ENCODE results near the gene RAB37. TPM values are rescaled to one million over a fixed set of nuclear protein-coding genes. Genes with fewer than 3 reads are reported as not detected.

The RAB37 gene
- total RNA-seq, 1 donor = 0.36 TPM

GRCh38 chr17:74763565-74764387 lies 26.7 kb downstream of the RAB37 start:
- Histone ChIP-seq H2AFZ (ENCODE audit: low read length) (no peak overlapping the region), H3K4me1 (ENCODE audit: insufficient read depth, low read length) (peaks cover 35% of the 10 kb centered on the region), H3K27ac (ENCODE audit: low read depth, low read length) (no peak overlapping the region), H3K36me3 (ENCODE audit: insufficient read depth, low read length) (no peaks in the 10 kb centered on the region), H3K79me2 (ENCODE audit: insufficient read depth, low read length) (peaks cover 10% of the 10 kb centered on the region), H3K4me2 (ENCODE audit: insufficient read depth, low read length) (no peak overlapping the region), H4K20me1 (ENCODE audit: insufficient read depth, low read length) (peaks cover 4% of the 10 kb centered on the region), H3K9me3 (ENCODE audit: low read depth, low read length) (no peaks in the 10 kb centered on the region), H3K27me3 (ENCODE audit: insufficient read depth, low read length) (no peaks in the 10 kb centered on the region), H3K4me3 (ENCODE audit: insufficient read depth, low read length) (no peak overlapping the region)
- TF ChIP-seq CTCF (IDR thresholded peaks at IDR 0.05; ENCODE audit: extremely low read depth, low read depth, low read length) = no peak
- DNase-seq (ENCODE audit: insufficient read length, low spot score, missing footprints) = peak; percentile 61

GRCh38 chr17:74764751-74765286 lies 27.8 kb downstream of the RAB37 start:
- Histone ChIP-seq H3K79me2 (ENCODE audit: insufficient read depth, low read length) (peaks cover 6% of the 10 kb centered on the region), H3K36me3 (ENCODE audit: insufficient read depth, low read length) (no peaks in the 10 kb centered on the region), H3K4me3 (ENCODE audit: insufficient read depth, low read length) (no peak overlapping the region), H3K9me3 (ENCODE audit: low read depth, low read length) (no peaks in the 10 kb centered on the region), H3K4me2 (ENCODE audit: insufficient read depth, low read length) (no peak overlapping the region), H3K27me3 (ENCODE audit: insufficient read depth, low read length) (no peaks in the 10 kb centered on the region), H3K4me1 (ENCODE audit: insufficient read depth, low read length) (peaks cover 31% of the 10 kb centered on the region), H3K27ac (ENCODE audit: low read depth, low read length) (no peak overlapping the region), H4K20me1 (ENCODE audit: insufficient read depth, low read length) (peaks cover under 1% of the 10 kb centered on the region), H2AFZ (ENCODE audit: low read length) (no peak overlapping the region)
- no peak for TF ChIP-seq CTCF (IDR thresholded peaks at IDR 0.05; ENCODE audit: extremely low read depth, low read depth, low read length)
- DNase-seq (ENCODE audit: insufficient read length, low spot score, missing footprints) = peak; percentile 84

- TF ChIP-seq CTCF (IDR thresholded peaks at IDR 0.05; ENCODE audit: extremely low read depth, low read depth, low read length) = no peak
- Histone ChIP-seq H3K79me2 (ENCODE audit: insufficient read depth, low read length) (no peaks in the 10 kb centered on the region), H3K4me2 (ENCODE audit: insufficient read depth, low read length) (no peak overlapping the region)
Observed at GRCh38 chr17:74766413-74766812, 29.4 kb downstream of the RAB37 start.

GRCh38 chr17:74767111-74767516 lies 30.1 kb downstream of the RAB37 start:
- Histone ChIP-seq H3K27ac (ENCODE audit: low read depth, low read length) (peak overlapping the region; percentile 72), H3K36me3 (ENCODE audit: insufficient read depth, low read length) (peaks cover 18% of the 10 kb centered on the region), H2AFZ (ENCODE audit: low read length) (no peak overlapping the region), H3K4me2 (ENCODE audit: insufficient read depth, low read length) (no peak overlapping the region), H3K27me3 (ENCODE audit: insufficient read depth, low read length) (no peaks in the 10 kb centered on the region), H3K4me1 (ENCODE audit: insufficient read depth, low read length) (peaks cover 20% of the 10 kb centered on the region), H3K4me3 (ENCODE audit: insufficient read depth, low read length) (no peak overlapping the region), H3K9me3 (ENCODE audit: low read depth, low read length) (no peaks in the 10 kb centered on the region), H3K79me2 (ENCODE audit: insufficient read depth, low read length) (no peaks in the 10 kb centered on the region), H4K20me1 (ENCODE audit: insufficient read depth, low read length) (peaks cover 7% of the 10 kb centered on the region)
- DNase-seq (ENCODE audit: insufficient read length, low spot score, missing footprints) = peak; percentile 69
- TF ChIP-seq CTCF (IDR thresholded peaks at IDR 0.05; ENCODE audit: extremely low read depth, low read depth, low read length) = no peak

More at GRCh38 chr17:74766413-74766812, 29.4 kb downstream of the RAB37 start:
- Histone ChIP-seq H2AFZ (ENCODE audit: low read length) (no peak overlapping the region), H3K9me3 (ENCODE audit: low read depth, low read length) (no peaks in the 10 kb centered on the region), H4K20me1 (ENCODE audit: insufficient read depth, low read length) (peaks cover 6% of the 10 kb centered on the region), H3K36me3 (ENCODE audit: insufficient read depth, low read length) (peaks cover 11% of the 10 kb centered on the region), H3K27ac (ENCODE audit: low read depth, low read length) (no peak overlapping the region), H3K4me1 (ENCODE audit: insufficient read depth, low read length) (peaks cover 20% of the 10 kb centered on the region), H3K27me3 (ENCODE audit: insufficient read depth, low read length) (no peaks in the 10 kb centered on the region), H3K4me3 (ENCODE audit: insufficient read depth, low read length) (no peak overlapping the region)
- DNase-seq (ENCODE audit: insufficient read length, low spot score, missing footprints) = no peak

All from osteoblast (primary cell).